Measurements from ENCODE around the gene MARVELD1.

GRCh38 chr10:97740613-97741012 is 27.1 kb downstream of the MARVELD1 start:
- TF ChIP-seq POLR2A (IDR thresholded peaks at IDR 0.05) (no peak), EP300 (IDR thresholded peaks at IDR 0.05) (no peak)
- TF ChIP-seq, protein P1, sequence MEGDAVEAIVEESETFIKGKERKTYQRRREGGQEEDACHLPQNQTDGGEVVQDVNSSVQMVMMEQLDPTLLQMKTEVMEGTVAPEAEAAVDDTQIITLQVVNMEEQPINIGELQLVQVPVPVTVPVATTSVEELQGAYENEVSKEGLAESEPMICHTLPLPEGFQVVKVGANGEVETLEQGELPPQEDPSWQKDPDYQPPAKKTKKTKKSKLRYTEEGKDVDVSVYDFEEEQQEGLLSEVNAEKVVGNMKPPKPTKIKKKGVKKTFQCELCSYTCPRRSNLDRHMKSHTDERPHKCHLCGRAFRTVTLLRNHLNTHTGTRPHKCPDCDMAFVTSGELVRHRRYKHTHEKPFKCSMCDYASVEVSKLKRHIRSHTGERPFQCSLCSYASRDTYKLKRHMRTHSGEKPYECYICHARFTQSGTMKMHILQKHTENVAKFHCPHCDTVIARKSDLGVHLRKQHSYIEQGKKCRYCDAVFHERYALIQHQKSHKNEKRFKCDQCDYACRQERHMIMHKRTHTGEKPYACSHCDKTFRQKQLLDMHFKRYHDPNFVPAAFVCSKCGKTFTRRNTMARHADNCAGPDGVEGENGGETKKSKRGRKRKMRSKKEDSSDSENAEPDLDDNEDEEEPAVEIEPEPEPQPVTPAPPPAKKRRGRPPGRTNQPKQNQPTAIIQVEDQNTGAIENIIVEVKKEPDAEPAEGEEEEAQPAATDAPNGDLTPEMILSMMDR (IDR thresholded peaks at IDR 0.05): no peak

All from ovary (tissue), 3 donors.